ENCODE measurements around the gene SPEM2.
"Not testable (repeated sequence)": the region's sequence is repeated elsewhere in the genome, so short reads cannot be mapped to it uniquely, and the experiment has no call there.

The SPEM2 gene

GRCh38 chr17:7443499-7444485, 18.4 kb downstream of the SPEM2 start:
- DNase-seq = no peak

- DNase-seq = peak; percentile 84
Observed at GRCh38 chr17:7444682-7445618, 19.5 kb downstream of the SPEM2 start, which contains the start of gene CHRNB1. Gene CHRNB1 (plus strand): TSS chr17:7445061. CDS start chr17:7445128, 67 bp downstream.

- DNase-seq = no peak
Observed at GRCh38 chr17:7445619-7445968, 20.2 kb downstream of the SPEM2 start.

GRCh38 chr17:7448461-7448860, 23.0 kb downstream of the SPEM2 start:
- DNase-seq = no peak

GRCh38 chr17:7459961-7460545, 34.6 kb downstream of the SPEM2 start:
- DNase-seq = no peak

- DNase-seq = no peak
Observed at GRCh38 chr17:7460850-7461660, 35.6 kb downstream of the SPEM2 start.

GRCh38 chr17:7462474-7463371, 37.3 kb downstream of the SPEM2 start:
- DNase-seq = no peak

GRCh38 chr17:7463372-7463846, 38.0 kb downstream of the SPEM2 start:
- DNase-seq = no peak

- DNase-seq = no peak
Observed at GRCh38 chr17:7464081-7464480, 38.7 kb downstream of the SPEM2 start.

GRCh38 chr17:7465597-7466275, 40.3 kb downstream of the SPEM2 start:
- DNase-seq = no peak

- no peak for DNase-seq
Observed at GRCh38 chr17:7466318-7466638, 40.9 kb downstream of the SPEM2 start.

GRCh38 chr17:7466639-7467341, 41.4 kb downstream of the SPEM2 start:
- peak; percentile 65 for DNase-seq

GRCh38 chr17:7467498-7467897, 42.1 kb downstream of the SPEM2 start:
- no peak for DNase-seq

GRCh38 chr17:7468290-7468689, 42.9 kb downstream of the SPEM2 start:
- DNase-seq = no peak

- no peak for DNase-seq
Observed at GRCh38 chr17:7468804-7469389, 43.5 kb downstream of the SPEM2 start.

- not testable (repeated sequence) for DNase-seq
Observed at GRCh38 chr17:7469843-7470242, 44.4 kb downstream of the SPEM2 start.

GRCh38 chr17:7470457-7470973, 45.1 kb downstream of the SPEM2 start:
- DNase-seq = not testable (repeated sequence)

- no peak for DNase-seq
Observed at GRCh38 chr17:7471729-7472128, 46.3 kb downstream of the SPEM2 start.

GRCh38 chr17:7474767-7475166, 49.4 kb downstream of the SPEM2 start:
- not testable (repeated sequence) for DNase-seq
